ENCODE results near the gene SQSTM1. TPM values are rescaled to one million over a fixed set of nuclear protein-coding genes. Genes with fewer than 3 reads are reported as not detected.

Gene SQSTM1
- polyA plus RNA-seq, 1 of the 3 experiments (the other 2 are of a cell fraction): 181 TPM

DNA sequence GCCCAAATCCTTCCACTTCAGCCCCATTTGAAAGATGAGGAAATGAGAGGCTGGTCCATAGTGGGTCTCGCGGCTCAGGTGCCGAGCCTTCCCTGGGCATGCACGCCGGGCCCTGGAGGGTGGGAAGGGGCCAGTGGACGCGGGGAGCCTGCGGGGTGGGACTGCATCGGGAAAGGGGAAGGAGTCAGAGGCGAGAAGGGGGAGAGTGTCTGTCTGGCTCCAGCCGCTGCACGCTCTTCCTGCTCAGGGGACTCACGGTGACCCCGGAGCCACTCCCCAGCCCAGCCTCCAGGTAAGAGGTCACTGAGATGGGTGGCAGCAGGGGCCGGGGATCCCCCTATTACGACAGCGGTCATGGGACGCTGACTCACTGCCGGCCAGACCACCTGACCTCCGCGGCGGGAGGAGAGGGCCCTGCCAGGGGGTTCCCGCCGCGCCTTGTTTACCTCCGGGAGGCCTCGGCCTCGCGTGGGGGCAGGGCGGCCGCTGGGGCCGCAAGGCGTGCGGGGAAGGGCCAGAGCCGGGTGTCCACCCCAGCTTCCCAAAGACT, 1.9 kb upstream of the SQSTM1 start (continued):
- TF ChIP-seq, protein P1, sequence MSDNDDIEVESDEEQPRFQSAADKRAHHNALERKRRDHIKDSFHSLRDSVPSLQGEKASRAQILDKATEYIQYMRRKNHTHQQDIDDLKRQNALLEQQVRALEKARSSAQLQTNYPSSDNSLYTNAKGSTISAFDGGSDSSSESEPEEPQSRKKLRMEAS (IDR thresholded peaks at IDR 0.05; ENCODE audit: low read depth): no peak; the same call in 1 of the 2 replicates
- TF ChIP-seq, protein P2, sequence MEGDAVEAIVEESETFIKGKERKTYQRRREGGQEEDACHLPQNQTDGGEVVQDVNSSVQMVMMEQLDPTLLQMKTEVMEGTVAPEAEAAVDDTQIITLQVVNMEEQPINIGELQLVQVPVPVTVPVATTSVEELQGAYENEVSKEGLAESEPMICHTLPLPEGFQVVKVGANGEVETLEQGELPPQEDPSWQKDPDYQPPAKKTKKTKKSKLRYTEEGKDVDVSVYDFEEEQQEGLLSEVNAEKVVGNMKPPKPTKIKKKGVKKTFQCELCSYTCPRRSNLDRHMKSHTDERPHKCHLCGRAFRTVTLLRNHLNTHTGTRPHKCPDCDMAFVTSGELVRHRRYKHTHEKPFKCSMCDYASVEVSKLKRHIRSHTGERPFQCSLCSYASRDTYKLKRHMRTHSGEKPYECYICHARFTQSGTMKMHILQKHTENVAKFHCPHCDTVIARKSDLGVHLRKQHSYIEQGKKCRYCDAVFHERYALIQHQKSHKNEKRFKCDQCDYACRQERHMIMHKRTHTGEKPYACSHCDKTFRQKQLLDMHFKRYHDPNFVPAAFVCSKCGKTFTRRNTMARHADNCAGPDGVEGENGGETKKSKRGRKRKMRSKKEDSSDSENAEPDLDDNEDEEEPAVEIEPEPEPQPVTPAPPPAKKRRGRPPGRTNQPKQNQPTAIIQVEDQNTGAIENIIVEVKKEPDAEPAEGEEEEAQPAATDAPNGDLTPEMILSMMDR (IDR thresholded peaks at IDR 0.05): no peak
- peak; percentile 74 for TF ChIP-seq JUND (IDR thresholded peaks at IDR 0.05)
- peak; percentile 45 to 74; a peak in 2 of 4 replicates for TF ChIP-seq EP300 (IDR thresholded peaks at IDR 0.05; ENCODE audit: borderline replicate concordance in 1 of 2, low read depth in 1 of 2, low read length in 1 of 2)
- TF ChIP-seq RFX5 (IDR thresholded peaks at IDR 0.05; ENCODE audit: low read length): no peak
- TF ChIP-seq, protein P3, sequence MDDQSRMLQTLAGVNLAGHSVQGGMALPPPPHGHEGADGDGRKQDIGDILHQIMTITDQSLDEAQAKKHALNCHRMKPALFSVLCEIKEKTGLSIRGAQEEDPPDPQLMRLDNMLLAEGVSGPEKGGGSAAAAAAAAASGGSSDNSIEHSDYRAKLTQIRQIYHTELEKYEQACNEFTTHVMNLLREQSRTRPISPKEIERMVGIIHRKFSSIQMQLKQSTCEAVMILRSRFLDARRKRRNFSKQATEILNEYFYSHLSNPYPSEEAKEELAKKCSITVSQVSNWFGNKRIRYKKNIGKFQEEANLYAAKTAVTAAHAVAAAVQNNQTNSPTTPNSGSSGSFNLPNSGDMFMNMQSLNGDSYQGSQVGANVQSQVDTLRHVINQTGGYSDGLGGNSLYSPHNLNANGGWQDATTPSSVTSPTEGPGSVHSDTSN (IDR thresholded peaks at IDR 0.05): peak; percentile 54; the same call in 1 of the 2 replicates
- TF ChIP-seq FOXM1 (IDR thresholded peaks at IDR 0.05; ENCODE audit: low read depth): no peak
- TF ChIP-seq MXI1 (IDR thresholded peaks at IDR 0.05; ENCODE audit: low read depth, low read length): 0 out of 2 replicates have a peak, but pooled peaks have one; percentile 15

DNA sequence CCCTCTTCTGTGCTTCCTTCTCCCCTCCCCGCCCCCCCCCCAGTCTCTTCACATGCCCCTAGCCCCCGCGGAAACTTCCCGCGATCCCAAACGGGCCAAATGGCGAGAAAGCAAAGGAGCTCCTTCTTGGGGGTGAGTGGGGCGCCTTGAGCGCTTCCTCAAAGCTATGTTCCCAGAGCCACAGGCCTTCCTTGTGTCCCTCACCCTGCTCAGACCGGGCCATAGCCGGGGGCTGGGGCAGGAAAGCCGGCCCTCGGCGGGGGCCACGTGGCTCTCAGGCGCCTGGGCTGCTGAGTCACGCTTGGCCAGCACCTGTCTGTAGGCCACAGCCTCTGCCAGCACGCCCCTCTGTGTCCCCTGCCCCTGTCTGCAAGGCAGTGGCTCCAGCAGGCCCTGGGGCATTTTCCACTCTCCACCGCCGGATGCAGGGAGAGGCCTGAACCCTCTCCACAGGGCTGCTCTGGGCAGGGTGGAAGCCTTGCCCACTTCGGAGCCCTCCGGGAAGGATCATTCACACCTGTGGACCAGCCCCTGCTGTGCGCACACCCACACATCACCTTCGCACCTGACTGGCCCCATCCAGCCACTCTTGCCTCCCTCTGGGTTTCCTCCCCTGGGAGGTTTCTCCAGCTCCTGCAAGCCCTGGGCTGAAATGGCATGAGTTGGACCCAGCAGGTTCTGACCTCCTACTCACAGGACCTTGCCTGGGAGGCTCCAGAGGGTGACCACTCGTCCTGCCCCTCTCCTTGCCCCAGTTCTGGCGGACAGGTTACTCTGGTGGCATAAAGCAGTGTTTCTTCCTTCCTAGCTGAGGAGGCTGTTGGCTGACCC, 1.2 kb upstream of the SQSTM1 start:
- WGBS (ENCODE audit: low lambda C conversion rate): 49% methylated on average over 13 of the region's 26 CpGs
- H3K27ac ChIP-seq (ENCODE audit: low read depth in 2 of 2, low read length in 1 of 2): peak overlapping the region; percentile 84 to 94
- TF ChIP-seq GABPA (IDR thresholded peaks at IDR 0.05; ENCODE audit: low read depth) (no peak), FOSL2 (IDR thresholded peaks at IDR 0.05; ENCODE audit: borderline replicate concordance, low read depth) (no peak), EZH2phosphoT487 (IDR thresholded peaks at IDR 0.05; ENCODE audit: borderline replicate concordance, low read depth) (no peak), MEF2A (IDR thresholded peaks at IDR 0.05; ENCODE audit: borderline replicate concordance, low read depth) (no peak)
- TF ChIP-seq, protein P4, sequence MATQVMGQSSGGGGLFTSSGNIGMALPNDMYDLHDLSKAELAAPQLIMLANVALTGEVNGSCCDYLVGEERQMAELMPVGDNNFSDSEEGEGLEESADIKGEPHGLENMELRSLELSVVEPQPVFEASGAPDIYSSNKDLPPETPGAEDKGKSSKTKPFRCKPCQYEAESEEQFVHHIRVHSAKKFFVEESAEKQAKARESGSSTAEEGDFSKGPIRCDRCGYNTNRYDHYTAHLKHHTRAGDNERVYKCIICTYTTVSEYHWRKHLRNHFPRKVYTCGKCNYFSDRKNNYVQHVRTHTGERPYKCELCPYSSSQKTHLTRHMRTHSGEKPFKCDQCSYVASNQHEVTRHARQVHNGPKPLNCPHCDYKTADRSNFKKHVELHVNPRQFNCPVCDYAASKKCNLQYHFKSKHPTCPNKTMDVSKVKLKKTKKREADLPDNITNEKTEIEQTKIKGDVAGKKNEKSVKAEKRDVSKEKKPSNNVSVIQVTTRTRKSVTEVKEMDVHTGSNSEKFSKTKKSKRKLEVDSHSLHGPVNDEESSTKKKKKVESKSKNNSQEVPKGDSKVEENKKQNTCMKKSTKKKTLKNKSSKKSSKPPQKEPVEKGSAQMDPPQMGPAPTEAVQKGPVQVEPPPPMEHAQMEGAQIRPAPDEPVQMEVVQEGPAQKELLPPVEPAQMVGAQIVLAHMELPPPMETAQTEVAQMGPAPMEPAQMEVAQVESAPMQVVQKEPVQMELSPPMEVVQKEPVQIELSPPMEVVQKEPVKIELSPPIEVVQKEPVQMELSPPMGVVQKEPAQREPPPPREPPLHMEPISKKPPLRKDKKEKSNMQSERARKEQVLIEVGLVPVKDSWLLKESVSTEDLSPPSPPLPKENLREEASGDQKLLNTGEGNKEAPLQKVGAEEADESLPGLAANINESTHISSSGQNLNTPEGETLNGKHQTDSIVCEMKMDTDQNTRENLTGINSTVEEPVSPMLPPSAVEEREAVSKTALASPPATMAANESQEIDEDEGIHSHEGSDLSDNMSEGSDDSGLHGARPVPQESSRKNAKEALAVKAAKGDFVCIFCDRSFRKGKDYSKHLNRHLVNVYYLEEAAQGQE (IDR thresholded peaks at IDR 0.05; ENCODE audit: low read depth, low read length): no peak
- TF ChIP-seq, protein P1 (IDR thresholded peaks at IDR 0.05; ENCODE audit: low read depth): peak; percentile 92
- TF ChIP-seq, protein P5, sequence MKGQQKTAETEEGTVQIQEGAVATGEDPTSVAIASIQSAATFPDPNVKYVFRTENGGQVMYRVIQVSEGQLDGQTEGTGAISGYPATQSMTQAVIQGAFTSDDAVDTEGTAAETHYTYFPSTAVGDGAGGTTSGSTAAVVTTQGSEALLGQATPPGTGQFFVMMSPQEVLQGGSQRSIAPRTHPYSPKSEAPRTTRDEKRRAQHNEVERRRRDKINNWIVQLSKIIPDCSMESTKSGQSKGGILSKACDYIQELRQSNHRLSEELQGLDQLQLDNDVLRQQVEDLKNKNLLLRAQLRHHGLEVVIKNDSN (IDR thresholded peaks at IDR 0.05; ENCODE audit: borderline replicate concordance, low read depth): peak; percentile 45; the same call in 1 of the 2 replicates
- H4K20me1 ChIP-seq (ENCODE audit: insufficient read depth): peaks cover 35% of the 10 kb centered on the region
- no peaks in the 10 kb centered on the region for H3K27me3 ChIP-seq (ENCODE audit: insufficient read depth)
- H3K9ac ChIP-seq: peak overlapping the region; percentile 97
- peak; percentile 59 for DNase-seq
- POLR2A ChIA-PET: interaction anchor here (1.7 kb wide), 1 partner anchor 22 kb away, joined by 4 read pairs; no protein-coding TSS in a partner anchor
- H3K9me2 ChIP-seq: no peaks in the 10 kb centered on the region
- H3F3A ChIP-seq (replicated peaks; ENCODE audit: insufficient read depth): peaks cover 11% of the 10 kb centered on the region
- peaks cover 19 to 20% of the 10 kb centered on the region in 2 experiments for H3K36me3 ChIP-seq (replicated peaks in 1 of 2; ENCODE audit: control insufficient read depth in 1 of 2, insufficient read depth in 2 of 2, low read length in 1 of 2)
- H2AFZ ChIP-seq (ENCODE audit: low read depth): no peak overlapping the region
- H3K4me3 ChIP-seq (ENCODE audit: low read depth in 2 of 2, low read length in 1 of 2): no peak overlapping the region; a peak in 1 of 4 replicates
- peak overlapping the region; percentile 75 for H3K4me2 ChIP-seq
- peaks cover 22 to 39% of the 10 kb centered on the region in 2 experiments for H3K4me1 ChIP-seq (ENCODE audit: control insufficient read depth in 1 of 2, insufficient read depth in 2 of 2, low read depth in 1 of 2, low read length in 1 of 2)
- CTCF ChIA-PET: interaction anchor here (1.4 to 1.6 kb wide), 2 partner anchors 8 to 20 kb away, joined by 3 to 4 read pairs; no protein-coding TSS in a partner anchor
- H3K79me2 ChIP-seq (ENCODE audit: insufficient read depth): peaks cover 43% of the 10 kb centered on the region
- H3K9me3 ChIP-seq: no peaks in the 10 kb centered on the region

Data from SK-N-SH (cell line).